Left renal cortex interstitium (tissue), 4 donors: Measurements from ENCODE around the gene IL11RA. TPM values are rescaled to one million over a fixed set of nuclear protein-coding genes. Genes with fewer than 3 reads are reported as not detected.

ENCODE experiments used
- polyA plus RNA-seq, 4 donors: library from polyadenylated mRNA; unstranded; fragments of 120-200 nt; gene quantifications; one replicate each; pipeline ENCODE4 v1.2.1, GENCODE V29; 2013; ENCODE audit not compliant: insufficient read length in 4 of 4

The IL11RA gene
- polyA plus RNA-seq, 4 donors, result 45.0 to 77.6 (median 68.5) TPM

Other genes with a start within 250 kb of the IL11RA start
- gene FAM219A, start 193.6 kb upstream of the IL11RA start, polyA plus RNA-seq, result 10 to 100 TPM; 12.9 to 15.2 (median 13.4) TPM
- gene DNAI1, start 193.4 kb upstream of the IL11RA start, polyA plus RNA-seq, result 1 to 10 TPM in 3 of 4 donors, under 1 TPM in 1; 0.99 to 5.7 (median 3.7) TPM
- 1 to 10 TPM; 1.5 to 2.8 (median 2.1) TPM for gene ENHO, start 129.2 kb upstream of the IL11RA start, polyA plus RNA-seq
- 10 to 100 TPM; 33.1 to 59.9 (median 47.4) TPM for gene CNTFR, start 62.5 kb upstream of the IL11RA start, polyA plus RNA-seq
- gene RPP25L, start 40.1 kb upstream of the IL11RA start, polyA plus RNA-seq, result 10 to 100 TPM; 26.5 to 38.1 (median 30.7) TPM
- 100 to 1,000 TPM in 3 of 4 donors, 10 to 100 TPM in 1; 95.2 to 108 (median 103) TPM for gene DCTN3, start 31.7 kb upstream of the IL11RA start, polyA plus RNA-seq
- under 1 TPM in 3 of 4 donors, not detected in 1; 0.16 to 0.21 (median 0.19) TPM for gene ARID3C, start 23.1 kb upstream of the IL11RA start, polyA plus RNA-seq
- 10 to 100 TPM; 44.0 to 57.1 (median 49.5) TPM for gene SIGMAR1, start 14.4 kb upstream of the IL11RA start, polyA plus RNA-seq
- gene GALT, start 5.5 kb upstream of the IL11RA start, polyA plus RNA-seq, result 10 to 100 TPM; 57.7 to 88.7 (median 70.9) TPM
- gene CCL27, start 10.5 kb downstream of the IL11RA start, polyA plus RNA-seq, result under 1 TPM in 3 of 4 donors, not detected in 1; 0.23 to 0.44 (median 0.41) TPM
- gene CCL19, start 39.1 kb downstream of the IL11RA start, polyA plus RNA-seq, result under 1 TPM in 1 of 4 donors, not detected in 3; 0.28 TPM
- 10 to 100 TPM in 2 of 4 donors, 1 to 10 TPM in 2; 6.5 to 21.2 (median 10.8) TPM for gene CCL21, start 58.0 kb downstream of the IL11RA start, polyA plus RNA-seq